ENCODE data around the gene UCHL3. TPM values are rescaled to one million over a fixed set of nuclear protein-coding genes. Genes with fewer than 3 reads are reported as not detected.

Gene UCHL3
- total and polyA plus RNA-seq, 10 donors, result 18.9 to 31.5 (median 24.2) TPM

DNA sequence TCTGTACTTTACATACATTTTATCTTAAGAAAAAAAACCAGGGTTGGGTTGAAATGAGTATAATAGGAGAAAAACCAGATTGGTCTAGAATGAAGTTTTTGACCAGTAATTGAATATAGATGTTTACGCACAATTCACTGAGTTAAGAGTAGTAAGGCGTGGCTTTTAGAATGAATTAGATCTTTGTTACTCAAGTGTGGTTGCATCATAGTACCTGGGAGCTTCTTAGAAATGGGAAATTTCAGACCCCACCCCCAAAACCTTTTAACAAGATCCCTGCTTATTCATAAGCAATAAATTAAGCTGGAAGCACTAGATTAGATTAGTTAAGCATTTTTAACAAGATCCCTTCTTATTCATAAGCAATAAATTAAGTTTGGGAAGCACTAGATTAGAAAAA, 57.9 kb downstream of the UCHL3 start:
- no peak overlapping the region for H3K27ac ChIP-seq
- peaks cover 0 to 37% (median 0%) of the 10 kb centered on the region in 6 donors for H3K36me3 ChIP-seq
- WGBS, 5 donors, result 92 to 98% (median 96%) methylated on average over 2 of the region's 2 CpGs
- DNase-seq, result no peak
- TF ChIP-seq CTCF (IDR thresholded peaks at IDR 0.05 in 8 of 11, conservative IDR thresholded peaks at IDR 0.05 in 3 of 11) (no peak), POLR2AphosphoS5 (IDR thresholded peaks at IDR 0.05) (no peak)
- H3K27me3 ChIP-seq (replicated peaks in 1 of 7), result no peaks in the 10 kb centered on the region
- intact Hi-C loops (cut with DNase I; ENCODE audit: low total_unique reads), result no loop called here
- no peaks in the 10 kb centered on the region for H3K9me3 ChIP-seq
- no peaks in the 10 kb centered on the region for H3K4me1 ChIP-seq
- no peak overlapping the region for H3K4me3 ChIP-seq

- no peaks in the 10 kb centered on the region for H3K9me3 ChIP-seq
- H3K4me3 ChIP-seq, result no peak overlapping the region
- no peak overlapping the region for H3K27ac ChIP-seq
- H3K4me1 ChIP-seq, result no peaks in the 10 kb centered on the region
- peaks cover 0 to 20% (median 0%) of the 10 kb centered on the region in 6 donors for H3K36me3 ChIP-seq
- no peak for DNase-seq
- no peaks in the 10 kb centered on the region for H3K27me3 ChIP-seq (replicated peaks in 1 of 7)
- TF ChIP-seq POLR2A (IDR thresholded peaks at IDR 0.05), result no peak
- no peak for TF ChIP-seq POLR2AphosphoS5 (IDR thresholded peaks at IDR 0.05)
- no peak for TF ChIP-seq CTCF (IDR thresholded peaks at IDR 0.05 in 8 of 11, conservative IDR thresholded peaks at IDR 0.05 in 3 of 11)
- intact Hi-C loops (cut with DNase I; ENCODE audit: low total_unique reads), result no loop called here
Measured at GRCh38 chr13:75610466-75610865, 60.9 kb downstream of the UCHL3 start.

DNA sequence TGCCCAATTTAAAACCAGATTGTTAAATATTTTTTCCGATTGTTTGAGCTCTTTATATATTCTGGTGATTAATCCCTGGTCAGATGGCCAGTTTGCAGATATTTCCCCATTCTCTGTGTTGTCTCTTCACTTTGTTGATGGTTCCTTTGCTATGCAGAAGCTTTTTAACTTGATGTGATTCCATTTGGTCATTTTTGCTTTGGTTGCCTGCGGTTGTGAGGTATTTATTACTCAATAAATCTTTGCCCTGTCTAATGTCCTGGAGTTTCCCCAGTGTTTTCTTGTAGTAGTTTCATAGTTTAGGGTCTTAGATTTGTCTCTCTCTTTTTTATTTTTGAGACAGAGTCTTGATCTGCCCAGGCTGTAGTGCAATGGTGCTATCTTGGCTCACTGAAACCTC, 62.8 kb downstream of the UCHL3 start:
- H3K9me3 ChIP-seq, result no peaks in the 10 kb centered on the region
- no peak for TF ChIP-seq POLR2AphosphoS5 (IDR thresholded peaks at IDR 0.05)
- TF ChIP-seq POLR2A (IDR thresholded peaks at IDR 0.05), result no peak
- no peak for TF ChIP-seq CTCF (IDR thresholded peaks at IDR 0.05 in 8 of 11, conservative IDR thresholded peaks at IDR 0.05 in 3 of 11)
- H3K36me3 ChIP-seq, result peaks cover 0 to 13% (median 0%) of the 10 kb centered on the region in 6 donors
- no peaks in the 10 kb centered on the region for H3K27me3 ChIP-seq (replicated peaks in 1 of 7)
- WGBS, 5 donors, result 92 to 95% (median 93%) methylated on average over 2 of the region's 2 CpGs
- no peak overlapping the region for H3K4me3 ChIP-seq
- DNase-seq, result no peak
- no peaks in the 10 kb centered on the region for H3K4me1 ChIP-seq
- no peak overlapping the region for H3K27ac ChIP-seq
- intact Hi-C loops (cut with DNase I; ENCODE audit: low total_unique reads), result no loop called here

- no peaks in the 10 kb centered on the region for H3K27me3 ChIP-seq (replicated peaks in 1 of 7)
- intact Hi-C loops (cut with DNase I; ENCODE audit: low total_unique reads), result no loop called here
- H3K27ac ChIP-seq, result no peak overlapping the region
- WGBS, 5 donors, result 22 to 100% (median 100%) methylated on average over 1 of the region's 1 CpG
- DNase-seq, result no peak
- no peak for TF ChIP-seq CTCF (IDR thresholded peaks at IDR 0.05 in 8 of 11, conservative IDR thresholded peaks at IDR 0.05 in 3 of 11)
- TF ChIP-seq POLR2AphosphoS5 (IDR thresholded peaks at IDR 0.05), result no peak
- no peak for TF ChIP-seq POLR2A (IDR thresholded peaks at IDR 0.05)
- H3K4me1 ChIP-seq, result no peaks in the 10 kb centered on the region
- H3K4me3 ChIP-seq, result no peak overlapping the region
- H3K9me3 ChIP-seq, result no peaks in the 10 kb centered on the region
- peaks cover 0 to 21% (median 0%) of the 10 kb centered on the region in 6 donors for H3K36me3 ChIP-seq
Measured at GRCh38 chr13:75617230-75617629, 67.6 kb downstream of the UCHL3 start.

Data from spleen (tissue), 11 donors.